Natural killer cell (primary cell): ENCODE measurements around the gene UBR4. TPM values are rescaled to one million over a fixed set of nuclear protein-coding genes. Genes with fewer than 3 reads are reported as not detected.

Experiments
- ATAC-seq, 3 donors: fragments of 150-1000 bp in 2 of 3; fragments of 200-7000 bp in 1 of 3; cut with Tn5 transposase; 1 replicate in 1 of 3; 2 replicates in 2 of 3; pipeline ENCODE4 v1.10.0; 2021; ENCODE audit warnings: mild to moderate bottlenecking in 2 of 3, moderate library complexity in 2 of 3
- DNase-seq, 2 donors: peaks; one replicate each; pipeline versions ENCODE4 v3.0.0 to v3.0.0-alpha.2; 2013 to 2021; ENCODE audit warnings: mixed read lengths in 1 of 2
- H3K27ac ChIP-seq: one replicate; pipeline ENCODE4 v1.5.1; 2013; ENCODE audit warnings: mild to moderate bottlenecking, low read length
- H3K27me3 ChIP-seq: one replicate; pipeline ENCODE4 v1.6.1; 2013; ENCODE audit warnings: low read length; ENCODE audit not compliant: control insufficient read depth, insufficient read depth
- H3K36me3 ChIP-seq: one replicate; pipeline ENCODE4 v1.6.1; 2013; ENCODE audit warnings: low read length; ENCODE audit not compliant: control insufficient read depth, insufficient read depth
- H3K4me1 ChIP-seq: one replicate; pipeline ENCODE4 v1.6.1; 2013; ENCODE audit warnings: low read length; ENCODE audit not compliant: control insufficient read depth, insufficient read depth
- H3K4me3 ChIP-seq: one replicate; pipeline ENCODE4 v1.5.1; 2013; ENCODE audit warnings: low read length
- H3K9me3 ChIP-seq: one replicate; pipeline ENCODE4 v1.6.1; 2013; ENCODE audit warnings: low read length; ENCODE audit not compliant: control insufficient read depth, insufficient read depth
- H3K27ac Mint-ChIP-seq, 2 donors: one replicate each; pipeline ENCODE4 v1.8.0; 2022; ENCODE audit warnings: mild to moderate bottlenecking in 2 of 2, mixed read lengths in 2 of 2, moderate library complexity in 1 of 2
- H3K27me3 Mint-ChIP-seq, 2 donors: one replicate each; pipeline ENCODE4 v1.8.0; 2022; ENCODE audit warnings: low read depth in 2 of 2, mixed read lengths in 2 of 2
- H3K36me3 Mint-ChIP-seq: one replicate; pipeline ENCODE4 v1.8.0; 2022; ENCODE audit warnings: mixed read lengths
- H3K4me1 Mint-ChIP-seq, 2 donors: one replicate each; pipeline ENCODE4 v1.8.0; 2022; ENCODE audit warnings: mixed read lengths in 2 of 2
- H3K4me3 Mint-ChIP-seq: one replicate; pipeline ENCODE4 v1.8.0; 2022; ENCODE audit warnings: mild to moderate bottlenecking, moderate library complexity, mixed read lengths
- H3K9me3 Mint-ChIP-seq, 2 donors: one replicate each; pipeline ENCODE4 v1.8.0; 2022; ENCODE audit warnings: mixed read lengths in 2 of 2
- CTCF ChIP-seq: fragments of 200-600 bp; IDR thresholded peaks from one replicate; pipeline ENCODE4 v1.8.0; 2022; ENCODE audit warnings: antibody characterized with exemption
- WGBS: methylation state at CpG from one replicate; pipeline ENCODE4 v1.1.7; 2013; ENCODE audit warnings: missing lambda C conversion rate; ENCODE audit not compliant: insufficient coverage; 5-methylcytosine and 5-hydroxymethylcytosine counted together
- intact Hi-C: fragments of 100-400 bp; cut with micrococcal nuclease; formaldehyde crosslinking; loops from one replicate; pipeline ENCODE4 v1.14.2; 2022
- total RNA-seq, 4 donors: library from RNA; stranded (reverse); fragments of 120-200 nt in 1 of 4; gene quantifications; one replicate each; pipeline versions ENCODE4 v1.2.3 to v1.2.4, GENCODE V29; 2013 to 2022

The UBR4 gene
- total RNA-seq, 3 donors from 2014 or later (not counting 1 experiment from before 2014, with no cell fraction given), result 139 to 178 (median 158) TPM

GRCh38 chr1:19040010-19040680 is 169.9 kb downstream of the UBR4 start:
- Mint-ChIP-seq H3K36me3 (no peaks in the 10 kb centered on the region), H3K27me3 (peaks cover 15 to 37% of the 10 kb centered on the region in 2 donors), H3K4me1 (peaks cover 1% of the 10 kb centered on the region in 2 donors), H3K4me3 (no peak overlapping the region), H3K27ac (no peak overlapping the region), H3K9me3 (no peaks in the 10 kb centered on the region)
- TF ChIP-seq CTCF, result no peak
- Histone ChIP-seq H3K27ac (no peak overlapping the region), H3K4me3 (no peak overlapping the region), H3K4me1 (peaks cover 3% of the 10 kb centered on the region), H3K27me3 (peaks cover 6% of the 10 kb centered on the region), H3K36me3 (no peaks in the 10 kb centered on the region), H3K9me3 (no peaks in the 10 kb centered on the region)
- no peak for ATAC-seq
- WGBS, result 92% methylated on average over 4 of the region's 4 CpGs
- no peak for DNase-seq
- intact Hi-C loops, result no loop called here

- Histone ChIP-seq H3K9me3 (no peaks in the 10 kb centered on the region), H3K27ac (no peak overlapping the region), H3K4me1 (no peaks in the 10 kb centered on the region), H3K36me3 (no peaks in the 10 kb centered on the region), H3K4me3 (no peak overlapping the region), H3K27me3 (peaks cover 6% of the 10 kb centered on the region)
- H3K4me1 Mint-ChIP-seq, result no peaks in the 10 kb centered on the region
- H3K27me3 Mint-ChIP-seq, result peaks cover 15 to 37% of the 10 kb centered on the region in 2 donors
- H3K4me3 Mint-ChIP-seq, result no peak overlapping the region
- ATAC-seq (no peak), DNase-seq (no peak)
- no peaks in the 10 kb centered on the region for H3K9me3 Mint-ChIP-seq
- H3K36me3 Mint-ChIP-seq, result no peaks in the 10 kb centered on the region
- no peak for TF ChIP-seq CTCF
- no peak overlapping the region for H3K27ac Mint-ChIP-seq
- intact Hi-C loops, result no loop called here
- WGBS, result 89% methylated on average over 5 of the region's 5 CpGs
Observed at GRCh38 chr1:19038732-19039131, 171.3 kb downstream of the UBR4 start.

DNA sequence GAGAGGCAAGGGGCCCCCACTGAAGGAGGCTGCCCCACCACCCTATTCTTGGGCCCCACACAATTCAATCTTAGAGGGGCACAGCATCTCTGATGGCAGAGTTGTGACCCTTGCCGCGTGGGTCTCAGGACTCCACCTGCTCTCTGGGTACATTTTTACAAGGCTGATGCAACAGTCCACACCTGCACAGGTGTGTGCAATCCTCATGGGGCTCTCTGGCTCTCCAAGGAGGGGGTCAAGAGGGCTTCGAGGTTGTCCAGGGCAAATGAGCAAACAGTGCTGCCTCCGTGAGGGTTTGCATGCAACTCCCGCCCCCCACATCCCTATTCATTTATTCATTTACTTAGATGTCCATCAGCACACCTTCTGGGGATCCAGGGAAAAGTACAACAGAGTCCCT is 172.0 kb downstream of the UBR4 start:
- Mint-ChIP-seq H3K27ac (no peak overlapping the region), H3K4me1 (no peaks in the 10 kb centered on the region), H3K9me3 (no peaks in the 10 kb centered on the region), H3K27me3 (peaks cover 15 to 37% of the 10 kb centered on the region in 2 donors), H3K36me3 (no peaks in the 10 kb centered on the region), H3K4me3 (no peak overlapping the region)
- H3K36me3 ChIP-seq, result no peaks in the 10 kb centered on the region
- no peak for ATAC-seq
- intact Hi-C loops, result no loop called here
- H3K4me1 ChIP-seq, result no peaks in the 10 kb centered on the region
- H3K27me3 ChIP-seq, result peaks cover 6% of the 10 kb centered on the region
- DNase-seq, result no peak
- TF ChIP-seq CTCF, result no peak
- H3K27ac ChIP-seq, result no peak overlapping the region
- WGBS, result 76% methylated on average over 5 of the region's 5 CpGs
- no peak overlapping the region for H3K4me3 ChIP-seq
- H3K9me3 ChIP-seq, result no peaks in the 10 kb centered on the region

DNA sequence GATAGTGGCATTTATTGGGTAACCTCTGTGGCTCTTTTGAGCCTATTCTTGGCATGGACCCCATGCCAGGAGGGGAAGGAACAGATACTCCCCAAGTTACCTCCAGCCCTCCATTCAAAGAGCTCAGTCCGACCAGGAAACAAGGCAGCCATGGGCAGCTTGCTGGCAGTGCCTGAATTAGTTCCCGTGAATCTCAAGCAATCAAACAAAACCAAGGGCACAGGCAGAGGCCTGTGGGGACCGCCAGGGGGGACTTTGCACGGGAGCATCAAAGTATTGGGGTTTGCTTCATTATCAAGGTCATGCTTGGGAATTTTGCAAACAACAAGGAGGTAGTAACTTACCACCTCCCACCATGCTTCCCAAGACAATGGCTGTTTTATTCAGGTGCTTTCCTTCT is 172.4 kb downstream of the UBR4 start:
- Mint-ChIP-seq H3K36me3 (no peaks in the 10 kb centered on the region), H3K4me3 (no peak overlapping the region), H3K9me3 (no peaks in the 10 kb centered on the region), H3K27ac (no peak overlapping the region), H3K4me1 (no peaks in the 10 kb centered on the region), H3K27me3 (peaks cover 15 to 37% of the 10 kb centered on the region in 2 donors)
- no peak for DNase-seq
- TF ChIP-seq CTCF, result no peak
- no peaks in the 10 kb centered on the region for H3K36me3 ChIP-seq
- H3K27me3 ChIP-seq, result peaks cover 4% of the 10 kb centered on the region
- H3K4me3 ChIP-seq, result no peak overlapping the region
- no peaks in the 10 kb centered on the region for H3K9me3 ChIP-seq
- H3K4me1 ChIP-seq, result no peaks in the 10 kb centered on the region
- no peak for ATAC-seq
- intact Hi-C loops, result no loop called here
- H3K27ac ChIP-seq, result no peak overlapping the region
- 76% methylated on average over 4 of the region's 4 CpGs for WGBS
